Measurements from ENCODE around the gene MYEOV. TPM values are rescaled to one million over a fixed set of nuclear protein-coding genes. Genes with fewer than 3 reads are reported as not detected.

MYEOV gene
- total and polyA plus RNA-seq, 2 experiments from 2014 or later: 0.14 TPM; not detected in 1

DNA sequence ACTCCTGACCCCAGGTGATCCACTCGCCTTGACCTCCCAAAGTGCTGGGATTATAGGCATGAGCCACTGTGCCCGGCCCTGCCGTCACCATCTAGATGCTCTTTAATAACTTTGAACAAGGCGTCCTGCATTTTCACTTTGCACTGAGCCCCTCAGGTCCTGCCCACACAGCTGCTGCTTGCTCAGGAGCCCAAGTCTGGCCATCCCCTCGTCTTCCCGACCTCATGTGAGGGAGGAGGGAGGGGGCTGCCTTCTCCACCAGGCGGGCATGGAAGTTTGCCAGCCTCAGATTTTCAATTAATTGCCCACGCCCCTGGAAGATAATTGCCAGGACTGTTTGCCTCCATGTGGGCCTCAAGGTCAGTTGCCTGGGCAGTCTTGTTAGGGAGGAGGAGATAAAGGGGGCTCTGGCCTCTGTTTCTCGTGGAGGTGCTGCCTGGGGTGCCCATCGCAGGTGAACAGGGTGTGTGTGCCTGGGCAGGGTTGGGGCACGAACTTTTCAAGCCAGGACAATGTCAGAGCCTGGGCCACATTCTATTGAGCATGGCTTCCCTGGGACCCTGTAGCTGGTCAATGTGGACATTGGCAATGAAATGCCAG, 27.9 kb upstream of the MYEOV start (continued):
- TF ChIP-seq, protein P1, sequence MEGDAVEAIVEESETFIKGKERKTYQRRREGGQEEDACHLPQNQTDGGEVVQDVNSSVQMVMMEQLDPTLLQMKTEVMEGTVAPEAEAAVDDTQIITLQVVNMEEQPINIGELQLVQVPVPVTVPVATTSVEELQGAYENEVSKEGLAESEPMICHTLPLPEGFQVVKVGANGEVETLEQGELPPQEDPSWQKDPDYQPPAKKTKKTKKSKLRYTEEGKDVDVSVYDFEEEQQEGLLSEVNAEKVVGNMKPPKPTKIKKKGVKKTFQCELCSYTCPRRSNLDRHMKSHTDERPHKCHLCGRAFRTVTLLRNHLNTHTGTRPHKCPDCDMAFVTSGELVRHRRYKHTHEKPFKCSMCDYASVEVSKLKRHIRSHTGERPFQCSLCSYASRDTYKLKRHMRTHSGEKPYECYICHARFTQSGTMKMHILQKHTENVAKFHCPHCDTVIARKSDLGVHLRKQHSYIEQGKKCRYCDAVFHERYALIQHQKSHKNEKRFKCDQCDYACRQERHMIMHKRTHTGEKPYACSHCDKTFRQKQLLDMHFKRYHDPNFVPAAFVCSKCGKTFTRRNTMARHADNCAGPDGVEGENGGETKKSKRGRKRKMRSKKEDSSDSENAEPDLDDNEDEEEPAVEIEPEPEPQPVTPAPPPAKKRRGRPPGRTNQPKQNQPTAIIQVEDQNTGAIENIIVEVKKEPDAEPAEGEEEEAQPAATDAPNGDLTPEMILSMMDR (conservative IDR thresholded peaks at IDR 0.05; ENCODE audit: low read depth in 2 of 2): no peak
- no peak for TF ChIP-seq EZH2phosphoT487 (IDR thresholded peaks at IDR 0.05; ENCODE audit: unreplicated experiment)

DNA sequence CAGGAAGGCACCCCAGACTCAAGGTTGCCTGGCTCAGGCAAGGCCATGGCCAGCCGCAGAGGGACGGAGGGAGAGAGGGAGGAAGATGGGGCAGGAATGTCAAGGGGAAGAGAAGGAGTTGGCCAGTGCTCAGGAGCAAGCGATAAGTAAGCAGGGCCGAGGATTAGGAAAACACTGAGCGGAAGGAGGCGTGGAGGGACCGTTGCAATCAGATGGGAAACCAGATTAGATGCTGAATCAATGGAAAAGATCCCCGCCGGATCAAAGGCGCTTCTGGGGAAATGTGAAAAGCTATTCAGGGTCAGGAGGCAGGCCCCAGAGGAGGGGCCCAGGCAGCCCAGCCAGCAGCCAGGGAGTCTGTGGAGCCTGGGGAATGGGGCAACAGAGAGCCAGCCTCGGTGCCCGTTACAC, 26.6 kb upstream of the MYEOV start:
- Histone ChIP-seq H3K36me3 (ENCODE audit: insufficient read depth) (no peaks in the 10 kb centered on the region), H3F3A (replicated peaks; ENCODE audit: low read depth) (no peaks in the 10 kb centered on the region), H3K9me2 (ENCODE audit: insufficient read depth) (0 out of 2 replicates have a peak, but pooled peaks cover 5% of the 10 kb centered on the region), H4K20me1 (replicated peaks; ENCODE audit: insufficient read depth) (no peaks in the 10 kb centered on the region), H3K4me2 (no peak overlapping the region), H3K79me2 (replicated peaks; ENCODE audit: insufficient read depth) (no peaks in the 10 kb centered on the region), H3K27me3 (ENCODE audit: insufficient read depth) (no peaks in the 10 kb centered on the region), H2AFZ (no peak overlapping the region), H3K4me3 (no peak overlapping the region), H3K27ac (ENCODE audit: low read depth) (no peak overlapping the region), H3K4me1 (ENCODE audit: insufficient read depth) (no peaks in the 10 kb centered on the region)
- ATAC-seq (no peak), DNase-seq (ENCODE audit: low spot score) (no peak)
- Mint-ChIP-seq H3K27me3 (ENCODE audit: insufficient read depth, low read depth, poor library complexity) (peaks cover 11% of the 10 kb centered on the region), H3K9me3 (peaks cover 16% of the 10 kb centered on the region), H3K4me1 (no peaks in the 10 kb centered on the region; the same call in 2 of the 3 replicates), H3K27ac (no peak overlapping the region), H3K36me3 (ENCODE audit: low read depth) (peaks cover 7% of the 10 kb centered on the region; the same call in 2 of the 3 replicates), H3K4me3 (no peak overlapping the region)
- TF ChIP-seq, protein P2, sequence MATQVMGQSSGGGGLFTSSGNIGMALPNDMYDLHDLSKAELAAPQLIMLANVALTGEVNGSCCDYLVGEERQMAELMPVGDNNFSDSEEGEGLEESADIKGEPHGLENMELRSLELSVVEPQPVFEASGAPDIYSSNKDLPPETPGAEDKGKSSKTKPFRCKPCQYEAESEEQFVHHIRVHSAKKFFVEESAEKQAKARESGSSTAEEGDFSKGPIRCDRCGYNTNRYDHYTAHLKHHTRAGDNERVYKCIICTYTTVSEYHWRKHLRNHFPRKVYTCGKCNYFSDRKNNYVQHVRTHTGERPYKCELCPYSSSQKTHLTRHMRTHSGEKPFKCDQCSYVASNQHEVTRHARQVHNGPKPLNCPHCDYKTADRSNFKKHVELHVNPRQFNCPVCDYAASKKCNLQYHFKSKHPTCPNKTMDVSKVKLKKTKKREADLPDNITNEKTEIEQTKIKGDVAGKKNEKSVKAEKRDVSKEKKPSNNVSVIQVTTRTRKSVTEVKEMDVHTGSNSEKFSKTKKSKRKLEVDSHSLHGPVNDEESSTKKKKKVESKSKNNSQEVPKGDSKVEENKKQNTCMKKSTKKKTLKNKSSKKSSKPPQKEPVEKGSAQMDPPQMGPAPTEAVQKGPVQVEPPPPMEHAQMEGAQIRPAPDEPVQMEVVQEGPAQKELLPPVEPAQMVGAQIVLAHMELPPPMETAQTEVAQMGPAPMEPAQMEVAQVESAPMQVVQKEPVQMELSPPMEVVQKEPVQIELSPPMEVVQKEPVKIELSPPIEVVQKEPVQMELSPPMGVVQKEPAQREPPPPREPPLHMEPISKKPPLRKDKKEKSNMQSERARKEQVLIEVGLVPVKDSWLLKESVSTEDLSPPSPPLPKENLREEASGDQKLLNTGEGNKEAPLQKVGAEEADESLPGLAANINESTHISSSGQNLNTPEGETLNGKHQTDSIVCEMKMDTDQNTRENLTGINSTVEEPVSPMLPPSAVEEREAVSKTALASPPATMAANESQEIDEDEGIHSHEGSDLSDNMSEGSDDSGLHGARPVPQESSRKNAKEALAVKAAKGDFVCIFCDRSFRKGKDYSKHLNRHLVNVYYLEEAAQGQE (IDR thresholded peaks at IDR 0.05; ENCODE audit: unreplicated experiment): no peak
- TF ChIP-seq, protein P3, sequence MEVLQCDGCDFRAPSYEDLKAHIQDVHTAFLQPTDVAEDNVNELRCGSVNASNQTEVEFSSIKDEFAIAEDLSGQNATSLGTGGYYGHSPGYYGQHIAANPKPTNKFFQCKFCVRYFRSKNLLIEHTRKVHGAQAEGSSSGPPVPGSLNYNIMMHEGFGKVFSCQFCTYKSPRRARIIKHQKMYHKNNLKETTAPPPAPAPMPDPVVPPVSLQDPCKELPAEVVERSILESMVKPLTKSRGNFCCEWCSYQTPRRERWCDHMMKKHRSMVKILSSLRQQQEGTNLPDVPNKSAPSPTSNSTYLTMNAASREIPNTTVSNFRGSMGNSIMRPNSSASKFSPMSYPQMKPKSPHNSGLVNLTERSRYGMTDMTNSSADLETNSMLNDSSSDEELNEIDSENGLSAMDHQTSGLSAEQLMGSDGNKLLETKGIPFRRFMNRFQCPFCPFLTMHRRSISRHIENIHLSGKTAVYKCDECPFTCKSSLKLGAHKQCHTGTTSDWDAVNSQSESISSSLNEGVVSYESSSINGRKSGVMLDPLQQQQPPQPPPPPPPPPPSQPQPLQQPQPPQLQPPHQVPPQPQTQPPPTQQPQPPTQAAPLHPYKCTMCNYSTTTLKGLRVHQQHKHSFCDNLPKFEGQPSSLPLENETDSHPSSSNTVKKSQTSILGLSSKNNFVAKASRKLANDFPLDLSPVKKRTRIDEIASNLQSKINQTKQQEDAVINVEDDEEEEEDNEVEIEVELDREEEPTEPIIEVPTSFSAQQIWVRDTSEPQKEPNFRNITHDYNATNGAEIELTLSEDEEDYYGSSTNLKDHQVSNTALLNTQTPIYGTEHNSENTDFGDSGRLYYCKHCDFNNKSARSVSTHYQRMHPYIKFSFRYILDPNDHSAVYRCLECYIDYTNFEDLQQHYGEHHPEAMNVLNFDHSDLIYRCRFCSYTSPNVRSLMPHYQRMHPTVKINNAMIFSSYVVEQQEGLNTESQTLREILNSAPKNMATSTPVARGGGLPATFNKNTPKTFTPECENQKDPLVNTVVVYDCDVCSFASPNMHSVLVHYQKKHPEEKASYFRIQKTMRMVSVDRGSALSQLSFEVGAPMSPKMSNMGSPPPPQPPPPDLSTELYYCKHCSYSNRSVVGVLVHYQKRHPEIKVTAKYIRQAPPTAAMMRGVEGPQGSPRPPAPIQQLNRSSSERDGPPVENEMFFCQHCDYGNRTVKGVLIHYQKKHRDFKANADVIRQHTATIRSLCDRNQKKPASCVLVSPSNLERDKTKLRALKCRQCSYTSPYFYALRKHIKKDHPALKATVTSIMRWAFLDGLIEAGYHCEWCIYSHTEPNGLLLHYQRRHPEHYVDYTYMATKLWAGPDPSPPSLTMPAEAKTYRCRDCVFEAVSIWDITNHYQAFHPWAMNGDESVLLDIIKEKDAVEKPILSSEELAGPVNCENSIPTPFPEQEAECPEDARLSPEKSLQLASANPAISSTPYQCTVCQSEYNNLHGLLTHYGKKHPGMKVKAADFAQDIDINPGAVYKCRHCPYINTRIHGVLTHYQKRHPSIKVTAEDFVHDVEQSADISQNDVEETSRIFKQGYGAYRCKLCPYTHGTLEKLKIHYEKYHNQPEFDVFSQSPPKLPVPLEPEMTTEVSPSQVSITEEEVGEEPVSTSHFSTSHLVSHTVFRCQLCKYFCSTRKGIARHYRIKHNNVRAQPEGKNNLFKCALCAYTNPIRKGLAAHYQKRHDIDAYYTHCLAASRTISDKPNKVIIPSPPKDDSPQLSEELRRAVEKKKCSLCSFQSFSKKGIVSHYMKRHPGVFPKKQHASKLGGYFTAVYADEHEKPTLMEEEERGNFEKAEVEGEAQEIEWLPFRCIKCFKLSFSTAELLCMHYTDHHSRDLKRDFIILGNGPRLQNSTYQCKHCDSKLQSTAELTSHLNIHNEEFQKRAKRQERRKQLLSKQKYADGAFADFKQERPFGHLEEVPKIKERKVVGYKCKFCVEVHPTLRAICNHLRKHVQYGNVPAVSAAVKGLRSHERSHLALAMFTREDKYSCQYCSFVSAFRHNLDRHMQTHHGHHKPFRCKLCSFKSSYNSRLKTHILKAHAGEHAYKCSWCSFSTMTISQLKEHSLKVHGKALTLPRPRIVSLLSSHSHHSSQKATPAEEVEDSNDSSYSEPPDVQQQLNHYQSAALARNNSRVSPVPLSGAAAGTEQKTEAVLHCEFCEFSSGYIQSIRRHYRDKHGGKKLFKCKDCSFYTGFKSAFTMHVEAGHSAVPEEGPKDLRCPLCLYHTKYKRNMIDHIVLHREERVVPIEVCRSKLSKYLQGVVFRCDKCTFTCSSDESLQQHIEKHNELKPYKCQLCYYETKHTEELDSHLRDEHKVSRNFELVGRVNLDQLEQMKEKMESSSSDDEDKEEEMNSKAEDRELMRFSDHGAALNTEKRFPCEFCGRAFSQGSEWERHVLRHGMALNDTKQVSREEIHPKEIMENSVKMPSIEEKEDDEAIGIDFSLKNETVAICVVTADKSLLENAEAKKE (CRISPR knock-in tag; IDR thresholded peaks at IDR 0.05): no peak
- TF ChIP-seq, protein P4, sequence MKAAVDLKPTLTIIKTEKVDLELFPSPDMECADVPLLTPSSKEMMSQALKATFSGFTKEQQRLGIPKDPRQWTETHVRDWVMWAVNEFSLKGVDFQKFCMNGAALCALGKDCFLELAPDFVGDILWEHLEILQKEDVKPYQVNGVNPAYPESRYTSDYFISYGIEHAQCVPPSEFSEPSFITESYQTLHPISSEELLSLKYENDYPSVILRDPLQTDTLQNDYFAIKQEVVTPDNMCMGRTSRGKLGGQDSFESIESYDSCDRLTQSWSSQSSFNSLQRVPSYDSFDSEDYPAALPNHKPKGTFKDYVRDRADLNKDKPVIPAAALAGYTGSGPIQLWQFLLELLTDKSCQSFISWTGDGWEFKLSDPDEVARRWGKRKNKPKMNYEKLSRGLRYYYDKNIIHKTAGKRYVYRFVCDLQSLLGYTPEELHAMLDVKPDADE (IDR thresholded peaks at IDR 0.05): no peak
- TF ChIP-seq EZH2 (IDR thresholded peaks at IDR 0.05; ENCODE audit: low read depth, unreplicated experiment) (no peak), EZH2phosphoT487 (IDR thresholded peaks at IDR 0.05; ENCODE audit: unreplicated experiment) (no peak), ZNF114 (CRISPR knock-in tag; IDR thresholded peaks at IDR 0.05) (no peak), NANOG (IDR thresholded peaks at IDR 0.05; ENCODE audit: borderline replicate concordance) (no peak), JUNB (IDR thresholded peaks at IDR 0.05; ENCODE audit: unreplicated experiment) (no peak)
- TF ChIP-seq, protein P1 (conservative IDR thresholded peaks at IDR 0.05; ENCODE audit: low read depth in 2 of 2): no peak
